NT2/D1 (cell line): ENCODE measurements around the gene SLC22A31.

Experiments
- YY1 ChIP-seq: IDR thresholded peaks from 2 replicates; pipeline ENCODE4 v1.6.1; 2011; ENCODE audit not compliant: insufficient read length, insufficient read depth
- ZNF274 ChIP-seq: IDR thresholded peaks from 2 replicates; pipeline ENCODE4 v1.6.1; 2011; ENCODE audit warnings: mild to moderate bottlenecking, low read depth, low read length

DNA sequence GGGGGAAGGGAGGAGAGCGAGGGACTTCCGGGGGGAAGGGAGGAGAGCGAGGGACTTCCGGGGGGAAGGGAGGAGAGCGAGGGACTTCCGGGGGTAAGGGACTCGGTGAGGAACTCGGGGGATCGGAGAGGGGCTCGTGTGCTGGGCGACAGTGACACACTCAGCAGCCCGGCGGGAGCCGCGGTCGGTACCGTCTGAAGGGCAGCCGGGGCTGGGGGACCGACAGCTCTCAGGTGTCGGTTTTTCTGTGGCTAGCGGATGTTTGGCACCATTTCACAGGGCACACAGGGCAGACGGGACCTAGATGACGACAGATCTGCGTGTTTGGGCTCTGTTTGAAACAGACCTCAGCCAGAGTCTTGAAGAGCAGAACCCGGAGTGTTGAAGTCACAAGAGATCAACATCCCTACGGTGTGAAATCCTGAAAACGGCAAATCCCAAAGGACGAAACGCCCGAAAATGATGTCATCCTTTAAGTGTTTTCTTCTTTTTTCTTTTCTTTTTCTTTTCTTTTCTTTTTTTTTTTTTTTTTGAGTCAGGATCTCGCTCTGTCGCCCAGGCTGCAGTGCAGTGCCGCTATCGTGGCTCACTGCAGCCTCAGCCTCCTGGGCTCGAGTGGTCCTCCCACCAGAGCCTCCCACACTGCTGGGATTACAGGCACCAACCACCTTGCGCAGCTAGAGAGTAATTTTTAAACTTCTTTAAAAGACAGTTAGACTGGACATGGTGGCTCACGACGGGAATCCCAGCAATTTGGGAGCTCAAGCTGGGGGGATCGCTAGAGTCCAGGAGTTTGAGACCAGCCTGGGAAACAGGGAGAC, 41.1 kb upstream of the SLC22A31 start:
- no peak for TF ChIP-seq YY1
- no peak for TF ChIP-seq ZNF274
